ENCODE measurements around the gene TRIM14. TPM values are rescaled to one million over a fixed set of nuclear protein-coding genes. Genes with fewer than 3 reads are reported as not detected.

The TRIM14 gene
- total RNA-seq, 2 experiments from 2014 or later: 99.4 to 101 TPM

DNA sequence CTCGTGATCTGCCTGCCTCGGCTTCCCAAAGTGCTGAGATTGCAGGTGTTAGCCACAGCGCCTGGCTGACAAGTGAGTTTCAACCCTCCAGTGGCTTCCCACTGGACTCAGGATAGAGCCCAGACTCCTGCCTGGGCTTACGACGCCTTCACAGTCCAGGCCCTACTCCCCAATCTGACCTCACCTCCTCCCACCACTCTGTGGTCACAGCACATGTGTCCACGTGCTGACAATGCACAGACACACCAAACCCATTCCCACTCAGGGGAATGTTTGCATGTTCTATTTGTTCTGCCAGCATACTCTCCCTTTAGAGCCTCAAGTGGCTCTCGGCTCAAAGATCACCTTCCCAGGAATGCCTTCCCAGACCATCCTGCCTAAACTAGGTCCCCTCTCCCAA is 31.1 kb upstream of the TRIM14 start:
- POLR2A ChIA-PET: no interaction called here
- H3K4me1 Mint-ChIP-seq: peaks cover 18% of the 10 kb centered on the region
- no peak overlapping the region for H3K4me3 Mint-ChIP-seq
- DNase-seq: no peak
- H3K27me3 Mint-ChIP-seq: no peaks in the 10 kb centered on the region
- H3K9me3 Mint-ChIP-seq: no peaks in the 10 kb centered on the region
- H3K27ac Mint-ChIP-seq: no peak overlapping the region
- CTCF ChIA-PET: no interaction called here
- peaks cover 5% of the 10 kb centered on the region for H3K36me3 Mint-ChIP-seq (ENCODE audit: low read depth)

DNA sequence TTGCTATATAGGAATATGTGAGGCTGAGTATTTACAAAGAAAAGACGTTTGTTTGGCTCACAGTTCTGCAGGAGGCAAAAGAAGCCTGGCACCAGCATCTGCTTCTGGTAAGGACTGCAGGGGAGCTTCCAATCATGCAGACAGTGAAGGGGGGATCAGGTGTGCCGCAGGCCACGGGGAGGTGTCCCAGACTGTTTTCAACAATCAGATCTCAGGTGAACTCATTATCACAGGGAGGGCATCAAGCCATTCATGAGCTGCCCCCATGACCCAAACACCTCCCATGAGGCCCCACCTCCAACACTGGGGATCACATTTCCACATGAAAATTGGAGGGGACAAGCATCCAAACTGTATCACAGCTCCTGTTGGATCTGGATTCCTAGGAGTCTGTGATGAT is 30.4 kb upstream of the TRIM14 start:
- Mint-ChIP-seq H3K4me3 (no peak overlapping the region), H3K9me3 (no peaks in the 10 kb centered on the region), H3K27me3 (no peaks in the 10 kb centered on the region), H3K36me3 (ENCODE audit: low read depth) (peaks cover 5% of the 10 kb centered on the region), H3K27ac (no peak overlapping the region), H3K4me1 (peaks cover 18% of the 10 kb centered on the region)
- DNase-seq: no peak
- CTCF ChIA-PET: interaction anchor here (0.8 kb wide), 1 partner anchor 44 kb away, joined by 4 read pairs; no protein-coding TSS in a partner anchor
- POLR2A ChIA-PET: interaction anchor here (1.2 kb wide), 1 partner anchor 19 kb away, joined by 3 read pairs; no protein-coding TSS in a partner anchor

DNA sequence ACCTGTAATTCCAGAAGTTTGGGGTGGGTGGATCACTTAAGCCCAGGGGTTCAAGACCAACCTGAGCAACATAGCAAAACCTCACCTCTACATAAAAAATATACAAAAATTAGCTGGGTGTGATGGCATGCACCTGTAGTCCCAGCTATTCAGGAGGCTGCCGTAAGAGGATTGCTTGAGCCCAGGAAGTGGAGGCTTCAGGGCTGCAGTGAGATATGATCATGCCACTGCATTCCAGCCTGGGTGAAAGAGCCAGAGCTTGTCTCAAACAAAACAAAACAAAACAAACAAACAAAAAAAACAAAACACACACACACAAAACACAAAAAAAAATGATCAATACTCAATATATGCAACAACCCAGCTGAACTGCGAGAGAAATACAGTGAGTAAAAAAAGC is 29.5 kb upstream of the TRIM14 start:
- no peaks in the 10 kb centered on the region for H3K9me3 Mint-ChIP-seq
- H3K27ac Mint-ChIP-seq: no peak overlapping the region
- H3K36me3 Mint-ChIP-seq (ENCODE audit: low read depth): peaks cover 3% of the 10 kb centered on the region
- POLR2A ChIA-PET: interaction anchor here (1.2 kb wide), 1 partner anchor 20 kb away, joined by 3 read pairs; no protein-coding TSS in a partner anchor
- CTCF ChIA-PET: no interaction called here
- no peak for DNase-seq
- H3K4me3 Mint-ChIP-seq: no peak overlapping the region
- H3K27me3 Mint-ChIP-seq: no peaks in the 10 kb centered on the region
- H3K4me1 Mint-ChIP-seq: peaks cover 18% of the 10 kb centered on the region

DNA sequence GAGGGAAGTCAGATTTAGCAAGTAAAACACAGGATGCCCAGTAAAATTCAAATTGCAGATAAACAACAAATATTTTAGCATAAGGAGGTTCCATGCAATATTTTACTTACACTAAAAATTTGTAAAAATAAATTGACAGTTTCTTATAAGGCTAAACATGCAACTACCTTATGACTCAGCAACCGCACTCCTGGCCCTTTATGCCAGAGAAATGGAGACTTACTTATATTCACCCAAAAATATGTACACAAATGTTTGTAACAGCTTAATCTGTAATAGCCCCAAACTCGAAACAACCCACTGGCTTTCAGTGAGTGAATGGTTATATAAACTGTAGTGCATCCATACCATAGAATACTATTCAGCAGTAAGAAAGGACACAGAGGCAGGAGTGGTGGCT is 28.6 kb upstream of the TRIM14 start:
- Mint-ChIP-seq H3K27ac (no peak overlapping the region), H3K4me3 (no peak overlapping the region), H3K27me3 (no peaks in the 10 kb centered on the region), H3K9me3 (no peaks in the 10 kb centered on the region), H3K4me1 (peaks cover 18% of the 10 kb centered on the region), H3K36me3 (ENCODE audit: low read depth) (peaks cover 3% of the 10 kb centered on the region)
- ChIA-PET CTCF (no interaction called here), POLR2A (no interaction called here)
- no peak for DNase-seq

DNA sequence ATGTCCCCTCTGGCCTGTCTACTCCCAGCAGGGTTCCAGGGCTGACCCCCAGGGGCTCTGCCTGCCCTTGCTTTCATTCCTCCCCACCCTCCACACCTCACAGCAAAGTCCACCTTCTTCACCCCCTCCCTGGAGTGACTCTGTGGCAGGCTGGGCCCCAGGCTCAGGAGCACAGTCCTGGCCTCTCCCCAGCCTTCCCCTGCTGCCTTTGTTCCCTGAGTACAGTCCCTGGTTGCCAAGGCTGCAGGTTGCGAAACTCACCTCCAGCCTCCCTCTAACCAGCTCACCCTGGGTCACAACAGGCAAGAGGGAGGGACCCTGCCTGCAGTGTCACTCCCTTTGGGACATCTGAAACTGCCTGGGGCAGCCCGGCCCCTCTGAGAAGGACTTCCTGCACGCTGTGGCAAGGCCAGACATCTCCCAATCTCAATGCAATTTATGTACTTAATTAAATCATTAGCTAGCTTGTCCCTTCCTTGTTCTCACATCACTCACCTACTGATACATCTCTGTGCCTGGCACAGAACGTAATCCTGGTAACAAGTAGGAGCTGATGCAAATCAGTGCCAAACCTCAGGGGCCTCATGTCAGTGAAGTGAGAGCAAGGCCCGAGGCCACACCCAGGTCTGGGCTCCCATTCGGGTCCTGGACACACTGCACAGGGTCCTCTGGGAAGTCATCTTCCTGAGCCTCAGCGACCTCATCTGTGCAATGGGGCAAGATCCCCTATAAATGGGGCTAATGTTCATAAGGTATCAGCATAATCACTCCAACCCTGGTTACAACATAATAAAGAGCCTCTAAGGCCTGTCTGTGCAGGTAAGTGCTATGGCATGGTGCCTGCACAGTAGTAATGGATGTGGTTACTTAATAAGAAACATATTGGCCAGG is 27.3 kb upstream of the TRIM14 start:
- Mint-ChIP-seq H3K36me3 (ENCODE audit: low read depth) (peaks cover 3% of the 10 kb centered on the region), H3K9me3 (no peaks in the 10 kb centered on the region), H3K4me1 (peaks cover 18% of the 10 kb centered on the region), H3K27ac (no peak overlapping the region), H3K4me3 (no peak overlapping the region), H3K27me3 (no peaks in the 10 kb centered on the region)
- POLR2A ChIA-PET: no interaction called here
- no peak for DNase-seq
- CTCF ChIA-PET: interaction anchor here (1.1 kb wide), 1 partner anchor 25 kb away, joined by 3 read pairs; no protein-coding TSS in a partner anchor

DNA sequence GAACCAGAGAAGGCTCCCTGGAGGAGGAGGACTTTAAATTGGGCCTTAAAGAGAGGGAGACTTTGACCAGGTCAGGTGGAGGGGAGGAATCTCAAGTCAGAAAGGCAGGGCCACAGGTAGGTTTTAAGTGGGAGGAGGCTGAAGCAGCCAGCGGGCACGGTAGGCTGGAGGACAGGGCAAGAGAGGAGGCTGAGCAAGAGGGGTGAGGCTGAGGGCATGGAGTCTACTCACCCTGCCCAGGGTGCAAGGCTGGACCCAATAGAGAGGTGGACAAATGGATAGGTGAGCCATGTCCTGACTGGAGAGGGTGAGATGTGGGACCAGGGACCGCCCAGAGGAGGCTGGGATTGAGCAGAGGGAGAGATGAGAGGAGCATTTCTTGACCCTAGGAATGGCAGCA is 25.6 kb upstream of the TRIM14 start:
- ChIA-PET CTCF (no interaction called here), POLR2A (no interaction called here)
- Mint-ChIP-seq H3K4me3 (no peak overlapping the region), H3K27ac (no peak overlapping the region), H3K36me3 (ENCODE audit: low read depth) (peaks cover 3% of the 10 kb centered on the region), H3K27me3 (no peaks in the 10 kb centered on the region), H3K9me3 (no peaks in the 10 kb centered on the region), H3K4me1 (peaks cover 17% of the 10 kb centered on the region)
- DNase-seq: no peak

DNA sequence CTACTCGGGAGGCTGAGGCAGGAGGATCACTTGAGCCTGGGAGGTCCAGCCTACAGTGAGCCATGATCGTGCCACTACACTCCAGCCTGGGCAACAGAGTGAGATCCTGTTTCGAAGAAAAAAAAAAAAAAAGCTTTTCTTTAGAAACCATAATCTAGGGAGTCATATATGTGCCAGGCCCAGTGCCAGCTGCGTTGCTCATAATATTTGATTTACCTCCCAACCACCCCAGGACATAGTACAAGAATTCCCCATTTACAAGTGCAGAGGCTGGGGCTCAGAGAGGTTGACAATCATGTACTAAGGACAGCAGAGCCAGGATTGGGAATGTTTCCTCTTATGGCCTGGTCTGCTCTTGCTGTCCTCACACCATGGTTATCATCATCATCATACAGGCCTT is 25.1 kb upstream of the TRIM14 start:
- Mint-ChIP-seq H3K4me1 (peaks cover 17% of the 10 kb centered on the region), H3K36me3 (ENCODE audit: low read depth) (peaks cover 3% of the 10 kb centered on the region), H3K27ac (no peak overlapping the region), H3K9me3 (no peaks in the 10 kb centered on the region), H3K27me3 (no peaks in the 10 kb centered on the region), H3K4me3 (no peak overlapping the region)
- ChIA-PET POLR2A (no interaction called here), CTCF (no interaction called here)
- no peak for DNase-seq

DNA sequence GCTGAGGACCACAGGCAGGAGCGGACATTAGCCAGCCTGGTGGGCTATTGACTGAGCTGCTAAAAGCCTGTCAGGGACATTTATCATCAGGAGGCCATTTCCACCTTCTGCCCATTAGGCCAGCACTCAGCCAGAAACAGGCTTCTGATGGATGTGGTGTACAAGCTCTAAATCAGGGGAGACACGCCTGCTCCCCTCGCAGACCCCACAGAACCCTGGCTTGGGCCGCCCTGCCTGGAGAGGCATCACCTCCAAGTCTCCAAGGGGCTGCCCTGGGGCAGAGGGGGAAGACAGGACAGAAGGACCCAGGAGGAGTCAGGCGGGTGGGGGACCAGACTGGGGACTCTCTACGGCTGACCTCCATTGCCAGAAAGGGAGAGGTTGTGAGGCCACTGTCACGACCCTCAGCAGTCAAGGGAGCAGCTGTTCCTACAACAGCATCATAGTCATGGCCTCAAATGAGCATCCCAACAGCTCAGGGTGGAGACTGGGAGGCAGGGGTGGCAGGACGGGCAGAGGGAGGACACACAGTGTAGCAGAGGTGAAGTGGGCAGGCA is 24.0 kb upstream of the TRIM14 start:
- Mint-ChIP-seq H3K4me3 (no peak overlapping the region), H3K9me3 (no peaks in the 10 kb centered on the region), H3K4me1 (peaks cover 13% of the 10 kb centered on the region), H3K36me3 (ENCODE audit: low read depth) (no peaks in the 10 kb centered on the region), H3K27me3 (no peaks in the 10 kb centered on the region), H3K27ac (no peak overlapping the region)
- ChIA-PET POLR2A (interaction anchor here (0.5 kb wide), 1 partner anchor 138 kb away, joined by 3 read pairs; no protein-coding TSS in a partner anchor), CTCF (no interaction called here)
- DNase-seq: no peak

DNA sequence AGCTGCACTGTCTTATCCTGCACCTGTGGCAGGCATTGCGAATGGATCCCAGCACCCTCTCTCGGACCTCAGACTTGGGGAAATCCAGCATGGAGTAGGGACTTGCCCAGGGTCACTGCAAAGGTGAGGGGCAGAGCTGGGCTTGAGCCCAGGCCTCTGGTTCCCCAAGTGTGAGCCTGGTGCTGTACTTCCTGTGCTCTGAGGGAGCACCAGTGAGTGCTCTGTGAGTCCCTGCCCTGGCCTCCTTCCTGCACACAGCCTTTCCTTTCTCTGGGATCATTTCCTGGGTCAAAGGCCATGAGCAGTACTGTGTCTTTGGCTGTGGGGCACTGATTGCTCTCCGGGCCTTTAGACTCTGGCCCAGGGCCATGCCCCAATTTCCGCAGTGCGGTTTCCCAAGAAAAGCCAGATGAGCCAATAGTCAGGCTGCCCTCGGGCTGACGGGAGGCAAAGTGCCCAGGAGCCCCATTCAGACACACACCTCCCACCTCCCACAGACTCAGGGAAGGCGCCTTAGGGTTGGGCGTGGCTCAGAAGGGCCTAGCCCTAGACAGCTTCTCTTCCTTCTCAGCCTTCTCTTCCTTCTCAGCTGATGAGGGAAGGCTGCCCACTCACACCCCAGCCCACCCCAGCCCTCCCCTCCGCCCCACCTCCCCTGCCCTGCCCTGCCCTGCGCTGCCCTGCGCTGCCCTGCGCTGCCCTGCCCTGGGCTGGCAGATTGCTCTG is 23.3 kb upstream of the TRIM14 start:
- H3K36me3 Mint-ChIP-seq (ENCODE audit: low read depth): no peaks in the 10 kb centered on the region
- ChIA-PET POLR2A (no interaction called here), CTCF (no interaction called here)
- H3K27me3 Mint-ChIP-seq: no peaks in the 10 kb centered on the region
- no peaks in the 10 kb centered on the region for H3K9me3 Mint-ChIP-seq
- H3K27ac Mint-ChIP-seq: no peak overlapping the region
- no peak overlapping the region for H3K4me3 Mint-ChIP-seq
- DNase-seq: no peak
- H3K4me1 Mint-ChIP-seq: peaks cover 9% of the 10 kb centered on the region

DNA sequence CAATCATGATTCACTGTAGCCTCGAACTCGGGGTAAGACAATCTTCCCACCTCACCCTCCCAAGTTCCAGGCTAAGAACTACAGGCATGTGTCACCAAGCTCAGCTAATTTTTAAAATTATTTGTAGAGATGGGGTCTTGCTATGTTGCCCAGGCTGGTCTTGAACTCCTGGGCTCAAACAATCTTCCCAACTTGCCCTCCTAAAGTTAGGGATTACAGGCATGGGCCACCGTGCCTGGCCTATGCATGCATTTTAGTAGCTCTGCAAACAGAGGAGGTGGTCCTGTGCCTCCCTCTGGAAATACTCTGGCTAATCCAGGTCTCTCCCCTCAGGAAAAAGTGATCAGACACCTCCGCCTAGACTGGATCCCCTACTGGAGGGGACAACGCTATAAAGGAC is 21.5 kb upstream of the TRIM14 start:
- POLR2A ChIA-PET: interaction anchor here (1.4 kb wide), 1 partner anchor 22 kb away, joined by 3 read pairs; no protein-coding TSS in a partner anchor
- H3K4me1 Mint-ChIP-seq: no peaks in the 10 kb centered on the region
- DNase-seq: no peak
- no peaks in the 10 kb centered on the region for H3K27me3 Mint-ChIP-seq
- no peaks in the 10 kb centered on the region for H3K36me3 Mint-ChIP-seq (ENCODE audit: low read depth)
- no peak overlapping the region for H3K4me3 Mint-ChIP-seq
- CTCF ChIA-PET: no interaction called here
- H3K9me3 Mint-ChIP-seq: no peaks in the 10 kb centered on the region
- H3K27ac Mint-ChIP-seq: no peak overlapping the region

DNA sequence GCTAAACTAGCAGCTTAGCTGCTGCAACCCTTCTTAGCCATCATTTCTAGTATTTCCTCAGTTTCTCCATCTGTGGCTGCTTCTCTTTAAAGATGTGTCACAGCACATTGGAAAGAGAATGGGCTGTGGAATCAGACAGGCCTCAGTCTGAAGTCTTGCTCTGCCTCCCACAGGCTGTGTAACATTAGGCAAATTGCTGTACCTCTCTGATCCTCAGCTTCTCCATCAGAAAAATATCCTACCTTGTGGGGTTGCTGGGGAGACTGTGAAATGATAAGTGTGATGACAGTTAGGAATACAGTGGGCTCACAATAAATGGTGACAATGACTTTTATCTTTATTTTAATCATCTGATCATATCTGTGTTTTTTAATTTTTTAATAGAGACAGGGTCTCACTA is 17.5 kb upstream of the TRIM14 start:
- Mint-ChIP-seq H3K27ac (no peak overlapping the region), H3K4me1 (peaks cover 3% of the 10 kb centered on the region), H3K27me3 (no peaks in the 10 kb centered on the region), H3K9me3 (no peaks in the 10 kb centered on the region), H3K36me3 (ENCODE audit: low read depth) (no peaks in the 10 kb centered on the region), H3K4me3 (no peak overlapping the region)
- no peak for DNase-seq
- ChIA-PET CTCF (no interaction called here), POLR2A (no interaction called here)

DNA sequence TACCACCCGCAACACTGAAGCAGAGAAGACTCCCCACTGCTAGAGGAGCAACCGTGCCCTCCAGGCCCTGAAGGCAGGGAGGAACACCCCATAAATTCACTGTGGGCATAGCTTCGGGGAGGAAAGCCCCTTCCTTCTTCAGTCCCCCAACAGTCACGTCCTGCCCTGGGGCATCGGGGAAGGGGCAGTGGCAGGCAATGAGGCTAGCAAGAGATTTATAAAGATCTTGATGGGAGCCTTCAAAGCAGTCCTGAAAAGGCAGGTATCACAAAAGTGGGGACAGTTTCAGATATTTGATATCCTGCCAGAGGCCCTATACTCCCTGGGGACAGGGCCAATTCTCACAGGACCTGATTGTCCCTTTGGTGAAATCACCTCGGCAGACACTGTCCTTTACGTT is 16.9 kb upstream of the TRIM14 start:
- DNase-seq: no peak
- Mint-ChIP-seq H3K27me3 (no peaks in the 10 kb centered on the region), H3K27ac (no peak overlapping the region), H3K9me3 (no peaks in the 10 kb centered on the region), H3K36me3 (ENCODE audit: low read depth) (no peaks in the 10 kb centered on the region), H3K4me1 (peaks cover 3% of the 10 kb centered on the region), H3K4me3 (no peak overlapping the region)
- ChIA-PET POLR2A (no interaction called here), CTCF (no interaction called here)

DNA sequence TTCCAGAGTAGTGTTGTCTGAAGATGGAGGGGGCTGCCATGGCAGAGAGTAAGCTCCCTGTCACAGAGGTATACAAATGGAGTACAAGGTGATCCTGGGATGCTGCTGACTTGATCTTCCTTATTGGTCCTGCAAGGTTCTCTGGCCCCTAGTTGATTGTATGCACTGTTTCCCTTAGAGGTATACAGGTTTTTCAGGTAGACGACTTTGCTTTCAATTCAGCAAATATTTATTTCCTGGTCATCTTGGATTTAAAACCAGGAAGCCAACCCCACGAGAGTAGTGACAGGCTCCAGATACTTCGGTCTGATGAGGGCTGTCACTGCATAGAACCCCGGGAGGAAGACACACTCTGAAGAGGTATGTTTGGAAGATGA is 16.5 kb upstream of the TRIM14 start:
- Mint-ChIP-seq H3K27ac (no peak overlapping the region), H3K36me3 (ENCODE audit: low read depth) (no peaks in the 10 kb centered on the region), H3K4me3 (no peak overlapping the region), H3K27me3 (no peaks in the 10 kb centered on the region), H3K4me1 (peaks cover 3% of the 10 kb centered on the region), H3K9me3 (no peaks in the 10 kb centered on the region)
- DNase-seq: no peak
- ChIA-PET POLR2A (no interaction called here), CTCF (no interaction called here)
